Right atrium auricular region (tissue), 2 donors: ENCODE results near the gene HOXA6. TPM values are rescaled to one million over a fixed set of nuclear protein-coding genes. Genes with fewer than 3 reads are reported as not detected.

Experiments
- DNase-seq: peaks from one replicate; pipeline ENCODE4 v3.0.0-alpha.2; 2019; ENCODE audit warnings: low spot score
- H3K27ac ChIP-seq, 2 donors: fragments of 200-600 bp; sonication (generic); 1 replicate in 1 of 2; 2 replicates in 1 of 2; pipeline ENCODE4 v1.5.1; 2016 to 2019
- H3K27me3 ChIP-seq, 2 donors: fragments of 200-600 bp; sonication (generic); one replicate each; pipeline versions ENCODE4 v1.5.1 to v1.6.0; 2017 to 2019
- H3K36me3 ChIP-seq: fragments of 200-600 bp; sonication (generic); one replicate; pipeline ENCODE4 v1.5.1; 2016
- H3K4me1 ChIP-seq, 2 donors: fragments of 200-600 bp; sonication (generic); one replicate each; pipeline versions ENCODE4 v1.5.1 to v1.6.0; 2017 to 2019
- H3K4me3 ChIP-seq, 2 donors: fragments of 200-600 bp; sonication (generic); 1 replicate in 1 of 2; 2 replicates in 1 of 2; pipeline ENCODE4 v1.5.1; 2017 to 2019; ENCODE audit warnings: mild to moderate bottlenecking in 1 of 2, moderate library complexity in 1 of 2
- H3K9me3 ChIP-seq, 2 donors: fragments of 200-600 bp; sonication (generic); one replicate each; pipeline ENCODE4 v1.5.1; 2019
- CTCF ChIP-seq, 2 donors: fragments of 200-600 bp; sonication (generic); IDR thresholded peaks; one replicate each; pipeline ENCODE4 v1.5.1; 2019; ENCODE audit warnings: antibody characterized with exemption in 2 of 2
- total RNA-seq, 2 donors: library from RNA; depleted of rRNA; stranded (reverse); fragments of >200 nt; gene quantifications; one replicate each; pipeline ENCODE4 v1.1.0, GENCODE V29; 2016

The HOXA6 gene
- total RNA-seq, 2 donors from 2014 or later = not detected

DNA sequence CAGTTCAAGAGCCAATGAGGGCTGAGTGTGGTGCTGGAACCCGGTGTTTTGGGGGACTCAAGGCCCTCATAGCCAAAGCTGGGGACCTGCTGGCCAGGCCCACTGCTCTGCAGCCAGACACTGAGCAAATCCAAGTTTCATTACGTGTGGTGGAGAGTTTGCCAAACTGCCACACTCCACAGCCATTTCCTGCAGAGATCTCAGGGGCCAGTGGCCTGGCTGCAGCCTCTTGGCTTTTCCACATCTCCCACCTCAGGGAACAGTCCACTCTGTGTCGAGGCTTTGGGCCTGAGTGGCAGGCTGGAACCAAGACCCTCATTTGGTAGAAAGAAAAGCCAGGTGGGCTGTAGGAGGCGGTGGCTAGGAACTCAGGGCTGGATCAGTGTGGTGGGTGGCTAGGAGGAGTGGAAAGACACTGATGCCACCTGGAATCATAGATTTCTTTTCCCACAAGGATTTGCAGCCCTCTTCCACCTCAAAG lies 34.3 kb upstream of the HOXA6 start:
- H3K36me3 ChIP-seq = no peaks in the 10 kb centered on the region
- no peak overlapping the region for H3K27ac ChIP-seq
- H3K4me3 ChIP-seq = no peak overlapping the region
- H3K27me3 ChIP-seq = peaks cover 67 to 84% of the 10 kb centered on the region in 2 donors
- no peak for TF ChIP-seq CTCF (IDR thresholded peaks at IDR 0.05)
- H3K9me3 ChIP-seq = no peaks in the 10 kb centered on the region
- no peak for DNase-seq
- peaks cover 0 to 42% of the 10 kb centered on the region in 2 donors for H3K4me1 ChIP-seq

GRCh38 chr7:27180431-27181420 lies 33.2 kb upstream of the HOXA6 start:
- no peak for DNase-seq
- Histone ChIP-seq H3K27ac (no peak overlapping the region), H3K9me3 (no peaks in the 10 kb centered on the region), H3K4me3 (no peak overlapping the region), H3K27me3 (peaks cover 61 to 84% of the 10 kb centered on the region in 2 donors), H3K4me1 (peaks cover 0 to 38% of the 10 kb centered on the region in 2 donors), H3K36me3 (no peaks in the 10 kb centered on the region)
- TF ChIP-seq CTCF (IDR thresholded peaks at IDR 0.05) = no peak

GRCh38 chr7:27179503-27180430 lies 32.2 kb upstream of the HOXA6 start:
- Histone ChIP-seq H3K4me3 (no peak overlapping the region), H3K4me1 (peaks cover 0 to 29% of the 10 kb centered on the region in 2 donors), H3K36me3 (no peaks in the 10 kb centered on the region), H3K9me3 (no peaks in the 10 kb centered on the region), H3K27me3 (peaks cover 55 to 83% of the 10 kb centered on the region in 2 donors), H3K27ac (no peak overlapping the region)
- peak; percentile 65 to 73 for TF ChIP-seq CTCF (IDR thresholded peaks at IDR 0.05)
- DNase-seq = no peak

- Histone ChIP-seq H3K4me3 (no peak overlapping the region), H3K4me1 (peaks cover 0 to 29% of the 10 kb centered on the region in 2 donors), H3K9me3 (no peaks in the 10 kb centered on the region), H3K27me3 (peaks cover 57 to 83% of the 10 kb centered on the region in 2 donors), H3K36me3 (no peaks in the 10 kb centered on the region), H3K27ac (no peak overlapping the region)
- no peak for DNase-seq
- TF ChIP-seq CTCF (IDR thresholded peaks at IDR 0.05) = no peak
Measured at GRCh38 chr7:27179030-27179429, 31.5 kb upstream of the HOXA6 start.

DNA sequence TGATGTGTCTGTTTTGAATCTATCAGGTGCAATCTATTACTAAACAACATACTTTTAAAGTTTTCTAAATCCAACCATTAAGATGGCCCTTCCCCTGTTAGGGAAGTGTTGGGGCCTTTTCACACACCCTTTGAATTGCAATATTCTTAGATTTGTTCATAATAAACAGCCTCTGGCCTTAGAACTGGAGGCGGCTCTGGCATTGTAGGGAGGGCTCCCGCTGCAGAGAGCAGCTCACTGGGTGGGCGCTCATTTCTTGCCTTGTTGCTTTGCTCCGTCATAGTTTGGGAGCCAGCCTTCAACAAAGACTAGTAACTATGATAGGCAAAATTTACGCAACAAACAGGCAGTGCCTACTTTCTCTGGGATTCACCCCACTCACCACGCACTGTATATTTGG lies 30.8 kb upstream of the HOXA6 start:
- Histone ChIP-seq H3K27ac (no peak overlapping the region), H3K36me3 (no peaks in the 10 kb centered on the region), H3K4me3 (no peak overlapping the region), H3K27me3 (peaks cover 55 to 82% of the 10 kb centered on the region in 2 donors), H3K4me1 (peaks cover 0 to 29% of the 10 kb centered on the region in 2 donors), H3K9me3 (no peaks in the 10 kb centered on the region)
- no peak for TF ChIP-seq CTCF (IDR thresholded peaks at IDR 0.05)
- no peak for DNase-seq
